Keratinocyte (primary cell): ENCODE measurements around the gene OR9G4. TPM values are rescaled to one million over a fixed set of nuclear protein-coding genes. Genes with fewer than 3 reads are reported as not detected.

Experiments used
- DNase-seq: peaks from one replicate; pipeline ENCODE4 v3.0.0-alpha.2; 2011; ENCODE audit warnings: low read depth, missing footprints, low spot score
- FAIRE-seq: peaks from 2 replicates; lab custom pipeline; 2011; peaks lifted over from hg19 to GRCh38; lab: Jason Lieb, UNC
- H2AFZ ChIP-seq: 2 replicates; pipeline ENCODE4 v1.6.0; 2012; ENCODE audit warnings: low read length, control low read depth, inconsistent platforms; ENCODE audit not compliant: control insufficient read depth
- H3K27ac ChIP-seq: 2 replicates; pipeline ENCODE4 v1.5.1; 2011; ENCODE audit warnings: low read length; ENCODE audit not compliant: control insufficient read depth, insufficient read depth
- H3K27me3 ChIP-seq: 3 replicates; pipeline ENCODE4 v1.6.0; 2011; ENCODE audit warnings: low read length; ENCODE audit not compliant: control insufficient read depth, insufficient read depth; ENCODE audit errors: extremely low read depth
- H3K36me3 ChIP-seq, 2 experiments: 2 replicates in 1 of 2; 3 replicates in 1 of 2; pipeline ENCODE4 v1.5.1; 2011; ENCODE audit warnings: low read length in 2 of 2, mild to moderate bottlenecking in 1 of 2; ENCODE audit not compliant: control insufficient read depth in 2 of 2, insufficient read depth in 2 of 2; ENCODE audit errors: extremely low read depth in 1 of 2
- H3K4me1 ChIP-seq: 3 replicates; pipeline ENCODE4 v1.5.1; 2011; ENCODE audit warnings: low read length; ENCODE audit not compliant: control insufficient read depth, insufficient read depth; ENCODE audit errors: extremely low read depth
- H3K4me2 ChIP-seq: 3 replicates; pipeline ENCODE4 v1.6.0; 2011; ENCODE audit warnings: low read depth, low read length; ENCODE audit not compliant: control insufficient read depth, insufficient read depth; ENCODE audit errors: extremely low read depth
- H3K4me3 ChIP-seq, 3 experiments: fragments of 200-600 bp in 1 of 3; sonication (generic) in 1 of 3; 2 replicates in 2 of 3; 3 replicates in 1 of 3; pipeline ENCODE4 v1.5.1; 2011 to 2016; ENCODE audit warnings: low read length in 3 of 3, mild to moderate bottlenecking in 3 of 3, control low read depth in 2 of 3, inconsistent platforms in 1 of 3, low read depth in 1 of 3, mixed read lengths in 1 of 3, mixed run types in 1 of 3, moderate library complexity in 1 of 3; ENCODE audit not compliant: control insufficient read depth in 2 of 3, insufficient read depth in 2 of 3; ENCODE audit errors: extremely low read depth in 1 of 3
- H3K79me2 ChIP-seq: 2 replicates; pipeline ENCODE4 v1.6.0; 2012; ENCODE audit warnings: low read length; ENCODE audit not compliant: control insufficient read depth, insufficient read depth
- H3K9ac ChIP-seq: 3 replicates; pipeline ENCODE4 v1.6.0; 2011; ENCODE audit warnings: low read length; ENCODE audit not compliant: control insufficient read depth, insufficient read depth; ENCODE audit errors: extremely low read depth
- H3K9me1 ChIP-seq: 3 replicates; pipeline ENCODE4 v1.6.0; 2011; ENCODE audit warnings: low read length; ENCODE audit not compliant: control insufficient read depth, insufficient read depth; ENCODE audit errors: extremely low read depth
- H3K9me3 ChIP-seq: 2 replicates; pipeline ENCODE4 v1.5.1; 2012; ENCODE audit warnings: low read depth, low read length; ENCODE audit not compliant: control insufficient read depth
- H4K20me1 ChIP-seq: 3 replicates; pipeline ENCODE4 v1.6.0; 2011; ENCODE audit warnings: low read length; ENCODE audit not compliant: control insufficient read depth, insufficient read depth; ENCODE audit errors: extremely low read depth
- CTCF ChIP-seq, 3 experiments: IDR thresholded peaks in 1 of 3; conservative IDR thresholded peaks in 1 of 3; optimal IDR thresholded peaks in 1 of 3; 2 replicates in 2 of 3; 3 replicates in 1 of 3; pipeline versions ENCODE3 to v1.5.1; 2011; ENCODE audit warnings: low read length in 3 of 3, mild to moderate bottlenecking in 3 of 3, moderate library complexity in 2 of 3, control low read depth in 1 of 3, inconsistent platforms in 1 of 3; ENCODE audit not compliant: insufficient read depth in 2 of 3; ENCODE audit errors: extremely low read depth in 1 of 3
- EZH2 ChIP-seq: IDR thresholded peaks from one replicate; pipeline ENCODE4 v1.6.1; 2012; ENCODE audit warnings: inconsistent platforms, mild to moderate bottlenecking, low read length, moderate library complexity
- dilution Hi-C: fragments of 300-500 bp; cut with MboI; formaldehyde crosslinking; loops from one replicate; pipeline ENCODE4 v1.7.0; 2020; ENCODE audit warnings: low sequenced_read_pairs; ENCODE audit not compliant: extremely low pct_ligation_motif_present
- polyA plus RNA-seq, 5 experiments: library from polyadenylated mRNA; depleted of rRNA in 3 of 5; stranded (reverse) in 3 of 5; stranded (forward) in 1 of 5; unstranded in 1 of 5; fragments of >200 nt; gene quantifications; 1 replicate in 1 of 5; 2 replicates in 3 of 5; 3 replicates in 1 of 5; pipeline versions ENCODE4 v1.2.1 to v1.2.3, GENCODE V29; 2011 to 2012; ENCODE audit warnings: missing spikeins in 2 of 5, low read depth in 1 of 5, low replicate concordance in 1 of 5

The OR9G4 gene
- polyA plus RNA-seq, 1 donor (not counting 4 experiments of a cell fraction or from before 2014, with no cell fraction given): not detected

GRCh38 chr11:56714206-56714605 is 34.3 kb downstream of the OR9G4 start:
- Histone ChIP-seq H2AFZ (no peak overlapping the region), H3K9ac (no peak overlapping the region), H3K4me2 (no peak overlapping the region), H3K4me1 (no peaks in the 10 kb centered on the region), H3K9me1 (no peaks in the 10 kb centered on the region), H3K27ac (no peak overlapping the region), H4K20me1 (no peaks in the 10 kb centered on the region), H3K27me3 (no peaks in the 10 kb centered on the region), H3K79me2 (no peaks in the 10 kb centered on the region), H3K4me3 (no peak overlapping the region), H3K36me3 (no peaks in the 10 kb centered on the region), H3K9me3 (no peaks in the 10 kb centered on the region)
- dilution Hi-C loops: no loop called here
- DNase-seq (no peak), FAIRE-seq (no peak)
- no peak for TF ChIP-seq CTCF (optimal IDR thresholded peaks at IDR 0.05 in 1 of 3, IDR thresholded peaks at IDR 0.05 in 1 of 3, conservative IDR thresholded peaks at IDR 0.05 in 1 of 3; ENCODE audit: extremely low read depth in 1 of 3, insufficient read depth in 2 of 3, low read length in 3 of 3)
- TF ChIP-seq EZH2: no peak

DNA sequence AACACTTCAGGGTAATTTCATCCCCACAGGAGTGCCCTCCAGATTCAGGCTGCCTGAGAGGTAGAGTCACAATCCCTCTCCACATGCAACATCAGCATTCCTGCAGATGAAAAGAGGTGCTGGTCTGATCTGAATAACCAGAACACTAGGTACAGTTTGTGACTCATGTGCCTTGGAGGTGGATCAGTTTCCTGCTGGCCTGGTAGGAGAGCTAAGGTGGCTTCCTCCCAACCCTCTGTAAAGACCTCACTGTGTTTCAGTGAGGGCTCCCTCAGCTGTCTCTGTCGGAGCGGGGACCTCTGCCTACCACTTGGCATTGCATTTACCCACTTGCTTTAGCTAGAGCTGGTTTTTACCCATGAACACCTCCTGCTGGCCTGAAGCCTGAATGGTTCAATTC is 42.0 kb downstream of the OR9G4 start:
- TF ChIP-seq EZH2 (no peak), CTCF (optimal IDR thresholded peaks at IDR 0.05 in 1 of 3, IDR thresholded peaks at IDR 0.05 in 1 of 3, conservative IDR thresholded peaks at IDR 0.05 in 1 of 3; ENCODE audit: extremely low read depth in 1 of 3, insufficient read depth in 2 of 3, low read length in 3 of 3) (no peak)
- H3K4me3 ChIP-seq: no peak overlapping the region
- DNase-seq: no peak
- H3K27me3 ChIP-seq: no peaks in the 10 kb centered on the region
- H3K4me2 ChIP-seq: peak overlapping the region; percentile 42
- no peaks in the 10 kb centered on the region for H4K20me1 ChIP-seq
- H3K79me2 ChIP-seq: no peaks in the 10 kb centered on the region
- H3K4me1 ChIP-seq: peaks cover 7% of the 10 kb centered on the region
- no peaks in the 10 kb centered on the region for H3K9me3 ChIP-seq
- peak; percentile 74 for FAIRE-seq
- H3K9me1 ChIP-seq: no peaks in the 10 kb centered on the region
- dilution Hi-C loops: no loop called here
- H3K27ac ChIP-seq: no peak overlapping the region
- no peaks in the 10 kb centered on the region for H3K36me3 ChIP-seq
- no peak overlapping the region for H3K9ac ChIP-seq
- peak overlapping the region; percentile 50 for H2AFZ ChIP-seq
